GM19099 (cell line): ENCODE measurements around the gene KIF3A.

ENCODE experiments used
- POLR2A ChIP-seq: IDR thresholded peaks from 3 replicates; pipeline ENCODE4 v1.6.1; 2011; ENCODE audit warnings: low read depth; ENCODE audit not compliant: insufficient read length; ENCODE audit errors: extremely low read depth

Gene KIF3A

GRCh38 chr5:132657676-132658380, 79.5 kb downstream of the KIF3A start, which contains the start of gene IL13:
TSS of gene IL13 (plus strand) at chr5:132658173. CDS start at chr5:132658187, 14 bp downstream.
- TF ChIP-seq POLR2A, result no peak

- TF ChIP-seq POLR2A, result no peak
Measured at GRCh38 chr5:132656774-132657355, 80.5 kb downstream of the KIF3A start.

DNA sequence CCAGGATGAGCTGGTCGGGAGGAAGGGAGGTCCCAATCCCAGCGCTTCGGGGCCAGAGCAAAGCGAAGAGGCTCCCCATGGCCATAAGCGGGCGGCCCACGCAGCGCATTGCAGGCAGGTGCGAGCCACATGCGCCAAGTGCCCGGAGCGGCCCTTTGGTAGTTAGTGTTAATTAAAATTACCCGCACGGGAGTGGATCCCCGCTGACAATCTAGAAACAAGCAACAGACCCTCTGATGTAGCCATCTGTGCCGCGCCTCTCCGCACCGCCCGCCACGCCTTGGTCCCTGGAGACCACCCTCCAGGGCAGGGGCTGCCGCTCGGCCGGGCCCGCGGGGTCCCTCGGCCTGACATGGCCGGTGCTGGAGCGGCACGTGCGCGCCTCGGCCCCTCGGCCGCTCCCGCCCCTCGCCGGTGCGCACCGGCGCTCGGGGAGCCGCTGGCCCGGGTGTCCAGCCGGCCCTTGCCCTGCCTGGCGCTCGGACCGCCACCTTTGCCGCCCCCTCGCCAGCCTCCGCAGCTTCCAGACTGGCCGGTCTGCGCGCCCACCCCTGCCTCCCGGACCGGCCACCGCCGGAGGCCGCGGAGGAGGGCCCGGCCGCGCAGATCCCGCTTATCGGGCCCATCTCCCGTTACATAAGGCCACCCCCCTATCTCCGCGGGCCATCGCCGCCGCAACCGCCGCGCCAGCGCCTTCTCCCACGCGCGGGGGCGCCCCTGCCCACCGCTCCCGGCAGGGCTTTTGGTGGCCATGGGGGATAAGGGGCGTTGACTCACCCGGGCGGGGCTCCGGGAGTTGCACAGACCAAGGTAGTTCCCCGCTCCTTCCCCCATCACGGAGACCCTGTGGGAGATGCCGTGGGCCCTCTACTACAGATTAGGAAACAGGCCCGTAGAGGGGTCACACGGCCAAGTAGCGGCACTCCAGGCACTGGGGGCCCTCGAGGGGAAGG, 81.2 kb downstream of the KIF3A start:
- TF ChIP-seq POLR2A, result no peak

- TF ChIP-seq POLR2A, result no peak
Measured at GRCh38 chr5:132653716-132654115, 83.6 kb downstream of the KIF3A start.

DNA sequence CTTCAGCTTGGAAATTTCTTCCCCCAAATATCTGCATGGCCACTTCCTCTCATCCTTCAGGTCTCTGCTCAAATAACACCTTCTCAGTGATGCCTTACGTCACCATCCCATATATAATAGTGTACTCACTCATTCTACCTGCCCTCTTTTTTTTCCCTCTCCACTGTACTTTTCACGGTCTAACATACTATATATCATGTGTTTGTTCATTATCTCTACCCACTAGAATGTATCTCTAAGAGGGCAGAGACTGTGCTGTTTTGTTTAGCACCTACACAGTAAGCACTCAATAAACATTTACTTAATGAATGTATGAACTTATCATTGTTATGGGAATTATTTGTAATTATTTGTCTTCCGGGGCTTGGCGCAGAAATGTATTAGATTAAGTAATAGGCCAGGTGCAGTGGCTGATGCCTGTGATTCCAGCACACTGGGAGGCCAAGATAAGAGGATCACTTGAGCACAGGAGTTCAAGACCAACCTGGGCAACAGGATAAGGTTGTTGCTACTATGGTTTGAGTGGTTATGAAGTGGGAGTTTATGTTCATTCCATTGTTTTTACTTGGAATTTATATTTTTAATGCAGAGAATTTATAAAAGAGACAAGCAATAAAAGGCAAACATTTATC, 85.4 kb downstream of the KIF3A start:
- TF ChIP-seq POLR2A, result no peak

- no peak for TF ChIP-seq POLR2A
Measured at GRCh38 chr5:132648355-132648754, 89.0 kb downstream of the KIF3A start.

DNA sequence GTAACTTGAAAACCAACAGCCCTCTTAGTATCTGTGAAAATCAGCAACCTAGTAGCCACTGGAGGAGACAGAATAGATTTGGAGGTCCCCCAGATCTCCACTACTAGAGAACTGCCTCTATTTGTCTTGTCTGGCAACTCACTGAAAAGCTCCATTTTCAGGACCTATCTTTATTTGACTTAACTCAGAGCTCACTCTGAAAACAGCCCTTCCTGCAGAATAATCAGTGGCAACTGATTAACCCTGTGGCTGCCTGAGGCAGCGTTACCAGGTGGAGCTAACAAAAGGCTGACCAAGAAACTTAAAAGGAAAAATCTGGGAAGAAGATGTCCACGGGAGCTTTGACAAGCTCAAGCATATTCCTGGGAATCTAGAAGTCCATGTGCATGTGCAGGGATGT, 89.9 kb downstream of the KIF3A start:
- TF ChIP-seq POLR2A, result no peak

- TF ChIP-seq POLR2A, result no peak
Measured at GRCh38 chr5:132646583-132647266, 90.6 kb downstream of the KIF3A start.

GRCh38 chr5:132644177-132644576, 93.2 kb downstream of the KIF3A start:
- no peak for TF ChIP-seq POLR2A
